Anterior cingulate cortex (tissue), 58 donors: ENCODE measurements around the gene MOK.
A peak's percentile ranks its signal among the peaks of the same experiment; 100 is the strongest.

Source experiments
- DNase-seq, 58 donors: peaks; one replicate each; lab custom pipeline; 2025; lab: John Stamatoyannopoulos, UW

MOK gene

GRCh38 chr14:102227184-102227964 lies 77.6 kb downstream of the MOK start:
- DNase-seq: no peak

GRCh38 chr14:102226356-102227125 lies 78.4 kb downstream of the MOK start:
- no peak for DNase-seq

GRCh38 chr14:102225936-102226335 lies 79.0 kb downstream of the MOK start:
- DNase-seq: no peak

GRCh38 chr14:102225386-102225785 lies 79.6 kb downstream of the MOK start:
- DNase-seq: no peak

GRCh38 chr14:102223682-102224081 lies 81.3 kb downstream of the MOK start:
- no peak for DNase-seq

GRCh38 chr14:102222751-102223150 lies 82.2 kb downstream of the MOK start:
- DNase-seq: no peak

GRCh38 chr14:102222009-102222575 lies 82.9 kb downstream of the MOK start:
- DNase-seq: no peak

- DNase-seq: no peak
These were observed 83.9 kb downstream of the MOK start for GRCh38 chr14:102221026-102221425.

GRCh38 chr14:102220031-102220430 lies 84.9 kb downstream of the MOK start:
- DNase-seq: no peak

- no peak for DNase-seq
These were observed 85.6 kb downstream of the MOK start for GRCh38 chr14:102219316-102219715.

GRCh38 chr14:102218688-102219087 lies 86.3 kb downstream of the MOK start:
- peak in 10 of 58 donors; percentile 19 to 48 (median 30) for DNase-seq

GRCh38 chr14:102217987-102218421 lies 87.0 kb downstream of the MOK start:
- DNase-seq: no peak

- DNase-seq: no peak
These were observed 87.6 kb downstream of the MOK start for GRCh38 chr14:102217399-102217798.

GRCh38 chr14:102215576-102216250 lies 89.3 kb downstream of the MOK start:
- peak in 2 of 58 donors; percentile 29 to 62 for DNase-seq

GRCh38 chr14:102215071-102215470 lies 89.9 kb downstream of the MOK start:
- DNase-seq: peak in 40 of 58 donors; percentile 31 to 86 (median 56)

GRCh38 chr14:102213984-102214658 lies 90.8 kb downstream of the MOK start:
- DNase-seq: no peak

- no peak for DNase-seq
These were observed 91.5 kb downstream of the MOK start for GRCh38 chr14:102213470-102213869.

GRCh38 chr14:102212845-102213244 lies 92.1 kb downstream of the MOK start:
- DNase-seq: no peak

- DNase-seq: no peak
These were observed 92.6 kb downstream of the MOK start for GRCh38 chr14:102212356-102212755.

- DNase-seq: no peak
These were observed 93.7 kb downstream of the MOK start for GRCh38 chr14:102211240-102211639.
